Lower lobe of right lung (tissue), 2 donors: ENCODE results near the gene ACTR5. TPM values are rescaled to one million over a fixed set of nuclear protein-coding genes. Genes with fewer than 3 reads are reported as not detected.

Experiments
- ATAC-seq, 2 donors: fragments of 200-7000 bp; cut with Tn5 transposase; one replicate each; pipeline ENCODE4 v1.9.1; 2020 to 2022; ENCODE audit warnings: mild to moderate bottlenecking in 2 of 2, moderate library complexity in 2 of 2
- DNase-seq: peaks from one replicate; pipeline ENCODE4 v3.0.0-alpha.2; 2020
- H3K27ac ChIP-seq: fragments of 200-600 bp; one replicate; pipeline ENCODE4 v1.8.0; 2022
- H3K27me3 ChIP-seq: fragments of 200-600 bp; one replicate; pipeline ENCODE4 v1.8.0; 2022; ENCODE audit warnings: low read depth
- H3K36me3 ChIP-seq: fragments of 200-600 bp; one replicate; pipeline ENCODE4 v1.8.0; 2022; ENCODE audit warnings: mild to moderate bottlenecking
- H3K4me1 ChIP-seq: fragments of 200-600 bp; one replicate; pipeline ENCODE4 v1.8.0; 2022
- H3K4me3 ChIP-seq: fragments of 200-600 bp; one replicate; pipeline ENCODE4 v1.8.0; 2022; ENCODE audit warnings: mild to moderate bottlenecking
- H3K9me3 ChIP-seq: fragments of 200-600 bp; one replicate; pipeline ENCODE4 v1.8.0; 2022
- CTCF ChIP-seq: fragments of 200-600 bp; IDR thresholded peaks from one replicate; pipeline ENCODE4 v1.8.0; 2022; ENCODE audit warnings: antibody characterized with exemption, mild to moderate bottlenecking
- intact Hi-C: fragments of 100-400 bp; cut with DNase I; formaldehyde crosslinking; loops from one replicate; pipeline ENCODE4 v1.11.0; 2022
- total RNA-seq: library from RNA; stranded (reverse); fragmentation: NEBNext Ultra II Directional; extraction: Animal tissue kit (Norgen Biotek cat#: 25700); gene quantifications from one replicate; pipeline ENCODE4 v1.2.1, GENCODE V29; 2021
- donor health status: DM: no; HTN: yes; CAD: no; lungs with severe emphysema.

The ACTR5 gene
- total RNA-seq, 1 donor from 2014 or later: 6.0 TPM

DNA sequence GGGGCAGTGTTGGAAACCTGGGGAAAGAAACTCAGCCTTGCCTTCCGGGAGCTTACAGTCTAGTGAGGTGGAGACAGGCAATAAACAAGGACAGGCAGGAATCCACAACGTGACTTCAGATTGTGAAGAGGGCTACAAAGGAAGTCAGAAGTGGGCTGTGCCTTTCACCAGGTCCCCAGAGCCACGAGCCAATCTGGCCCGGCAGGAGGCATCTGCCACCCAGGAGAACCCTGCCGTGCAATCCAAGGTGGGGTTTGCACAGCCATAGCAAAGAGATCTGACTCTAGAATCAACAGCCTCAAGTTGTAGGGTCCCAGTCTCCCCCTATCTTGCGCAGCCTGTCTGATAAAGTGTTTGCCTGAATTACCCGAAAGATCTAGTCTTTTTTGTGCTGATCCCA lies 18.5 kb upstream of the ACTR5 start:
- no peaks in the 10 kb centered on the region for H3K36me3 ChIP-seq
- peaks cover 19% of the 10 kb centered on the region for H3K4me1 ChIP-seq
- no peak for TF ChIP-seq CTCF
- intact Hi-C loops: no loop called here
- no peaks in the 10 kb centered on the region for H3K9me3 ChIP-seq
- DNase-seq (no peak), ATAC-seq (no peak)
- H3K4me3 ChIP-seq: no peak overlapping the region
- peaks cover 100% of the 10 kb centered on the region for H3K27me3 ChIP-seq
- H3K27ac ChIP-seq: no peak overlapping the region

GRCh38 chr20:38730167-38730988 lies 17.9 kb upstream of the ACTR5 start:
- H3K9me3 ChIP-seq: no peaks in the 10 kb centered on the region
- intact Hi-C loops: no loop called here
- no peaks in the 10 kb centered on the region for H3K36me3 ChIP-seq
- peak; percentile 18 to 45 for ATAC-seq
- H3K27me3 ChIP-seq: peaks cover 100% of the 10 kb centered on the region
- H3K4me3 ChIP-seq: peak overlapping the region; percentile 39
- H3K4me1 ChIP-seq: peaks cover 17% of the 10 kb centered on the region
- no peak for TF ChIP-seq CTCF
- no peak overlapping the region for H3K27ac ChIP-seq
- no peak for DNase-seq

- H3K4me3 ChIP-seq: peak overlapping the region; percentile 39
- H3K27me3 ChIP-seq: peaks cover 94% of the 10 kb centered on the region
Observed at GRCh38 chr20:38730989-38731737, 17.1 kb upstream of the ACTR5 start.

DNA sequence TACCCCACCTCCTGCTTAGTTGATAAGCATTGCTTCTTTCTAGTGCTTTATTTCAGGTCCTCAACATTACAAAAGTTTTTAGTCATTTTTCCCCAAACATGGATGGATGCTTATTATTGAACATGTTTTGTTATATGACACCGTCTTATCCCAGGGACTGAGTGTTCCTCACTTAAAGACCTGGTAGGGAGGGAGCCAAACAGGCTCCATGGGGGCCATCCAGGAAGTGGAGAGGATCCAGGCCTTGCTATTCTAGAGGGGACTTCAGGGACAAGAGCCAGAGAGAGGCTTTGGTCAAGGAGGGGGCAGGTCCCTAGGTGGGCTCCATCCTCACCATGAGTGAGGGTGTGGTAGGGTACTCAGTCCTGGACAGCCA lies 16.5 kb upstream of the ACTR5 start:
- ATAC-seq (no peak), DNase-seq (no peak)
- H3K9me3 ChIP-seq: no peaks in the 10 kb centered on the region
- intact Hi-C loops: no loop called here
- peaks cover 88% of the 10 kb centered on the region for H3K27me3 ChIP-seq
- H3K4me1 ChIP-seq: peaks cover 17% of the 10 kb centered on the region
- H3K27ac ChIP-seq: no peak overlapping the region
- H3K36me3 ChIP-seq: no peaks in the 10 kb centered on the region
- peak; percentile 0 for TF ChIP-seq CTCF
- no peak overlapping the region for H3K4me3 ChIP-seq

More at GRCh38 chr20:38730989-38731737, 17.1 kb upstream of the ACTR5 start:
- H3K27ac ChIP-seq: no peak overlapping the region
- no peaks in the 10 kb centered on the region for H3K9me3 ChIP-seq
- no peaks in the 10 kb centered on the region for H3K36me3 ChIP-seq
- intact Hi-C loops: no loop called here
- H3K4me1 ChIP-seq: peaks cover 17% of the 10 kb centered on the region
- ATAC-seq (peak; percentile 85 to 86), DNase-seq (peak; percentile 81)
- peak; percentile 96 for TF ChIP-seq CTCF

- H3K36me3 ChIP-seq: no peaks in the 10 kb centered on the region
- intact Hi-C loops: no loop called here
Observed at GRCh38 chr20:38732981-38733380, 15.3 kb upstream of the ACTR5 start.

More at GRCh38 chr20:38732981-38733380, 15.3 kb upstream of the ACTR5 start:
- Histone ChIP-seq H3K4me1 (peaks cover 17% of the 10 kb centered on the region), H3K9me3 (no peaks in the 10 kb centered on the region), H3K27me3 (peaks cover 76% of the 10 kb centered on the region), H3K4me3 (no peak overlapping the region), H3K27ac (no peak overlapping the region)
- DNase-seq (no peak), ATAC-seq (no peak)
- TF ChIP-seq CTCF: no peak
